K562 (cell line): ENCODE data around the gene ITGA11. TPM values are rescaled to one million over a fixed set of nuclear protein-coding genes. Genes with fewer than 3 reads are reported as not detected.

ENCODE experiments used
- ATAC-seq: fragments of 200-7000 bp; cut with Tn5 transposase; 3 replicates; pipeline ENCODE4 v1.9.1; 2020; ENCODE audit warnings: moderate library complexity
- BruUV-seq: library from RNA; stranded (reverse); fragments of 400-500 nt; replicated peaks from 2 replicates; lab custom pipeline; 2021; lab: Mats Ljungman, UMichigan
- CTCF ChIA-PET: fragments of 300-600 bp; formaldehyde crosslinking; extraction: SDS; loops from one replicate; lab custom pipeline; 2021; ENCODE audit warnings: low intra/inter-chr PET ratio; lab: Yijun Ruan, JAX
- POLR2A ChIA-PET: fragments of 300-600, 350-650 bp; sonication (Branson Sonifier 250); formaldehyde crosslinking; extraction: SDS; loops from one replicate; lab custom pipeline; 2021; ENCODE audit warnings: antibody characterized with exemption, inconsistent platforms; lab: Yijun Ruan, JAX
- DNase-seq, 4 experiments: peaks; one replicate each; pipeline versions ENCODE4 v3.0.0 to v3.0.0-alpha.2; 2011 to 2018; ENCODE audit warnings: low spot score in 3 of 4, mixed read lengths in 3 of 4; ENCODE audit errors: extremely low read depth in 1 of 4
- FAIRE-seq: peaks from 2 replicates; lab custom pipeline; 2011; peaks lifted over from hg19 to GRCh38; lab: Jason Lieb, UNC
- H2AFZ ChIP-seq: 2 replicates; pipeline ENCODE4 v1.6.0; 2011; ENCODE audit warnings: low read depth, low read length, control low read depth, inconsistent platforms
- H3K27ac ChIP-seq: fragments of 200-600 bp; 3 replicates; pipeline ENCODE4 v1.8.0; 2011; ENCODE audit warnings: low read depth, mild to moderate bottlenecking, control low read depth, inconsistent platforms, low read length, moderate library complexity, mixed read lengths; ENCODE audit errors: extremely low read depth
- H3K27me3 ChIP-seq, 2 experiments: fragments of 300-600 bp in 1 of 2; 2 replicates in 1 of 2; 3 replicates in 1 of 2; pipeline versions ENCODE4 v1.6.0 to v1.8.0; 2011; ENCODE audit warnings: inconsistent platforms in 2 of 2, low read length in 2 of 2, mild to moderate bottlenecking in 1 of 2, mixed read lengths in 1 of 2, moderate library complexity in 1 of 2; ENCODE audit not compliant: control insufficient read depth in 2 of 2, insufficient read depth in 2 of 2
- H3K36me3 ChIP-seq: fragments of 300-600 bp; 3 replicates; pipeline ENCODE4 v1.8.0; 2011; ENCODE audit warnings: mild to moderate bottlenecking, low read length, inconsistent platforms; ENCODE audit not compliant: control insufficient read depth, insufficient read depth
- H3K4me1 ChIP-seq, 2 experiments: fragments of 200-600 bp in 1 of 2; replicated peaks in 1 of 2; 2 replicates in 1 of 2; 3 replicates in 1 of 2; pipeline versions ENCODE4 v1.5.1 to v1.8.0; 2011; ENCODE audit warnings: inconsistent platforms in 2 of 2, low read length in 2 of 2, mild to moderate bottlenecking in 1 of 2, mixed read lengths in 1 of 2, moderate library complexity in 1 of 2; ENCODE audit not compliant: control insufficient read depth in 2 of 2, insufficient read depth in 2 of 2
- H3K4me2 ChIP-seq: 2 replicates; pipeline ENCODE4 v1.6.1; 2011; ENCODE audit warnings: low read length, control low read depth, inconsistent platforms, mixed read lengths; ENCODE audit not compliant: insufficient read depth
- H3K4me3 ChIP-seq: fragments of 200-600 bp; sonication (generic), shearing (Covaris generic); 2 replicates; pipeline ENCODE4 v1.5.1; 2016; ENCODE audit warnings: control low read depth, inconsistent platforms
- H3K79me2 ChIP-seq: fragments of 200-600 bp; 3 replicates; pipeline ENCODE4 v1.8.0; 2011; ENCODE audit warnings: low read length, inconsistent platforms; ENCODE audit not compliant: control insufficient read depth, insufficient read depth
- H3K9ac ChIP-seq, 2 experiments: 2 replicates each; pipeline versions ENCODE4 v1.6.0 to v1.6.1; 2011; ENCODE audit warnings: low read depth in 2 of 2, low read length in 2 of 2, control low read depth in 1 of 2, inconsistent platforms in 1 of 2, mild to moderate bottlenecking in 1 of 2, mixed read lengths in 1 of 2; ENCODE audit not compliant: insufficient read depth in 1 of 2
- H3K9me1 ChIP-seq: one replicate; pipeline ENCODE4 v1.6.0; 2011; ENCODE audit warnings: inconsistent platforms, mild to moderate bottlenecking, low read length, moderate library complexity; ENCODE audit not compliant: control insufficient read depth, insufficient read depth
- H3K9me3 ChIP-seq: replicated peaks from 2 replicates; pipeline ENCODE4 v1.5.1; 2011; ENCODE audit warnings: low read depth, low read length, inconsistent platforms; ENCODE audit not compliant: control insufficient read depth, insufficient read depth
- H4K20me1 ChIP-seq: replicated peaks from 2 replicates; pipeline ENCODE4 v1.6.1; 2011; ENCODE audit warnings: low read length, inconsistent platforms, mixed read lengths; ENCODE audit not compliant: control insufficient read depth, insufficient read depth
- ASH1L ChIP-seq: fragments of 450-650 bp; IDR thresholded peaks from 2 replicates; pipeline ENCODE4 v1.6.1; 2018; ENCODE audit warnings: borderline replicate concordance, mild to moderate bottlenecking, low read depth; ENCODE audit not compliant: partially characterized antibody
- CCNT2 ChIP-seq: IDR thresholded peaks from 2 replicates; pipeline ENCODE4 v1.6.1; 2011; ENCODE audit warnings: borderline replicate concordance, low read depth, mild to moderate bottlenecking, moderate library complexity, mixed read lengths, low read length; ENCODE audit not compliant: insufficient read length; ENCODE audit errors: extremely low read depth
- CTBP1 ChIP-seq: fragments of 450-650 bp; IDR thresholded peaks from 2 replicates; pipeline ENCODE4 v1.6.1; 2016; ENCODE audit warnings: borderline replicate concordance
- ERF ChIP-seq: fragments of 450-650 bp; formaldehyde crosslinking; IDR thresholded peaks from 2 replicates; pipeline ENCODE4 v1.4.0; 2020; ENCODE audit warnings: mild to moderate bottlenecking, mixed read lengths
- GABPB1 ChIP-seq: sonication (generic); formaldehyde crosslinking; IDR thresholded peaks from 2 replicates; pipeline ENCODE4 v1.8.0; 2022; ENCODE audit warnings: mild to moderate bottlenecking, missing genetic modification reagents
- HDGF ChIP-seq: fragments of 450-650 bp; IDR thresholded peaks from 2 replicates; pipeline ENCODE4 v1.6.1; 2016
- HEY1 ChIP-seq: fragments of 250-450 bp; sonication (Bioruptor Pico); IDR thresholded peaks from 2 replicates; pipeline ENCODE4 v1.5.0; 2020; ENCODE audit warnings: mild to moderate bottlenecking, moderate library complexity, borderline replicate concordance
- HNRNPL ChIP-seq: fragments of 200-400 bp; formaldehyde crosslinking; IDR thresholded peaks from 2 replicates; pipeline ENCODE4 v1.6.1; 2017; ENCODE audit warnings: low read depth, mild to moderate bottlenecking, low read length
- NONO ChIP-seq, 2 experiments: fragments of 200-400 bp in 1 of 2; fragments of 450-650 bp in 1 of 2; formaldehyde crosslinking in 1 of 2; IDR thresholded peaks; 2 replicates each; pipeline ENCODE4 v1.6.1; 2017; ENCODE audit warnings: low read depth in 2 of 2, mild to moderate bottlenecking in 2 of 2, moderate library complexity in 2 of 2, low read length in 1 of 2
- ZBTB7A ChIP-seq: IDR thresholded peaks from 2 replicates; pipeline ENCODE4 v1.6.1; 2011; ENCODE audit warnings: low read depth, mild to moderate bottlenecking, low read length, moderate library complexity, borderline replicate concordance; ENCODE audit not compliant: control insufficient read depth
- ZNF764 ChIP-seq: fragments of 250-450 bp; sonication (Bioruptor Pico); IDR thresholded peaks from 2 replicates; pipeline ENCODE4 v1.4.0; 2020; ENCODE audit warnings: low read depth, mild to moderate bottlenecking, moderate library complexity
- WGBS: fragments of 100-300 bp; shearing (Covaris generic); methylation state at CpG from one replicate; pipeline ENCODE4 v1.1.6; 2016; ENCODE audit warnings: low coverage, mixed read lengths; ENCODE audit not compliant: insufficient coverage; ENCODE audit errors: missing lambda C conversion rate; 5-methylcytosine and 5-hydroxymethylcytosine counted together
- in situ Hi-C: fragments of 300-500 bp; cut with MboI; formaldehyde crosslinking; loops from 4 replicates; pipeline ENCODE4 v1.15.0; 2018; ENCODE audit warnings: inconsistent platforms, mixed read lengths
- intact Hi-C: fragments of 100-400 bp; cut with micrococcal nuclease; formaldehyde crosslinking; loops from 2 replicates; pipeline ENCODE4 v1.14.2; 2022
- polyA plus RNA-seq, 8 experiments: library from polyadenylated mRNA; depleted of rRNA in 4 of 8; stranded (reverse) in 5 of 8; unstranded in 3 of 8; fragments of >200 nt; fragmentation: Nextera tagmentation in 2 of 8; fragmentation: Illumina TruSeq in 1 of 8; extraction: Ambion mirVana in 2 of 8; extraction: Trizol in 1 of 8; gene quantifications; 2 replicates each; pipeline versions ENCODE4 v1.2.1 to v1.2.3, GENCODE V29; 2011 to 2014; ENCODE audit warnings: inconsistent platforms in 1 of 8, missing spikeins in 1 of 8
- total RNA-seq, 7 experiments: library from RNA; depleted of rRNA in 6 of 7; stranded (reverse); fragments of >200 nt in 6 of 7; fragmentation: Illumina TruSeq in 2 of 7; extraction: Trizol in 2 of 7; gene quantifications; 2 replicates each; pipeline versions ENCODE4 v1.2.1 to v1.2.3, GENCODE V29; 2011 to 2021; ENCODE audit warnings: low replicate concordance in 1 of 7
- TF ChIP-seq, protein P1 (sequence below): sonication (generic); formaldehyde crosslinking; IDR thresholded peaks from 2 replicates; pipeline ENCODE4 v1.8.1; 2022; ENCODE audit warnings: missing genetic modification reagents
- TF ChIP-seq, protein P2 (sequence below): sonication (generic); formaldehyde crosslinking; IDR thresholded peaks from 2 replicates; pipeline ENCODE4 v1.8.0; 2022; ENCODE audit warnings: mild to moderate bottlenecking, missing genetic modification reagents
- TF ChIP-seq, protein P3 (sequence below): fragments of 150-350 bp; conservative IDR thresholded peaks from 2 replicates; pipeline ENCODE4 v1.6.1; 2014; ENCODE audit warnings: low read length
- TF ChIP-seq, protein P4 (sequence below): fragments of 450-650 bp; IDR thresholded peaks from 2 replicates; pipeline ENCODE4 v1.7.1; 2018; ENCODE audit warnings: mild to moderate bottlenecking, low read depth; ENCODE audit not compliant: partially characterized antibody

ITGA11 gene
- total and polyA plus RNA-seq, 9 of the 15 experiments (the other 6 are each of a cell fraction or from before 2014, with no cell fraction given) = 0.01 TPM; not detected in 8

DNA sequence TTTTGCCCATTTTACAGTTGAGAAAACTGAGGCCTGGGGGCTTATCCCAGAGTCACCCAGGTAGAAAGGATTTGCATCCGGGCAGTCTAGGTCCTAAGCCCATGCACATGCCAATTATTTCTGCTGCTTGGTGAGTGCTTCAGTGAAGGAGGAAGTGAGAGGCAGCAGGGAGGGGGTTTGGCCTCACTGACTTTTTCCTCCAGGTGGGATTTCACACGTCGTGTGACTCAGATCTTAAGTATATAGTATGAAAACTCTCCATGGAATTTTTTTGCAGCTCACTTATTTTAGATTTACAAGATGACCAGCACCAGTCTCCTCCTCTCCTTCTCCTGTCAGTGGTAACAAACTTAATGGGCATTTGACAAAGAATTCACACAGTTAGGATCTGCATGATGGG is 4.6 kb downstream of the ITGA11 start:
- H3K4me2 ChIP-seq = no peak overlapping the region
- POLR2A ChIA-PET = no interaction called here
- peaks cover 16 to 45% of the 10 kb centered on the region in 2 experiments; a peak in 4 of 5 replicates for H3K27me3 ChIP-seq
- no peaks in the 10 kb centered on the region for H3K9me1 ChIP-seq
- no peak for ATAC-seq
- H3K9ac ChIP-seq = no peak overlapping the region
- H2AFZ ChIP-seq = no peak overlapping the region
- BruUV-seq = no TSS peak
- CTCF ChIA-PET = no interaction called here
- no peaks in the 10 kb centered on the region for H4K20me1 ChIP-seq
- no peak for FAIRE-seq
- H3K36me3 ChIP-seq = no peaks in the 10 kb centered on the region
- H3K4me1 ChIP-seq = peaks cover 0 to 15% of the 10 kb centered on the region in 2 experiments; a peak in 2 of 5 replicates
- in situ Hi-C loops = no loop called here
- H3K9me3 ChIP-seq = no peaks in the 10 kb centered on the region
- intact Hi-C loops = no loop called here
- DNase-seq = no peak
- no peak overlapping the region for H3K27ac ChIP-seq
- no peak overlapping the region for H3K4me3 ChIP-seq
- 0% methylated on average over 3 of the region's 3 CpGs for WGBS
- no peaks in the 10 kb centered on the region for H3K79me2 ChIP-seq
- TF ChIP-seq HNRNPL (no peak), ZBTB7A (no peak), HDGF (no peak), GABPB1 (CRISPR knock-in tag) (no peak), ZNF764 (no peak), ERF (CRISPR knock-in tag) (no peak), ASH1L (no peak), CTBP1 (no peak), CCNT2 (no peak), NONO (IDR thresholded peaks at IDR 0.05; ENCODE audit: low read depth in 2 of 2, low read length in 1 of 2) (no peak), HEY1 (CRISPR knock-in tag) (no peak)
- TF ChIP-seq, protein P1, sequence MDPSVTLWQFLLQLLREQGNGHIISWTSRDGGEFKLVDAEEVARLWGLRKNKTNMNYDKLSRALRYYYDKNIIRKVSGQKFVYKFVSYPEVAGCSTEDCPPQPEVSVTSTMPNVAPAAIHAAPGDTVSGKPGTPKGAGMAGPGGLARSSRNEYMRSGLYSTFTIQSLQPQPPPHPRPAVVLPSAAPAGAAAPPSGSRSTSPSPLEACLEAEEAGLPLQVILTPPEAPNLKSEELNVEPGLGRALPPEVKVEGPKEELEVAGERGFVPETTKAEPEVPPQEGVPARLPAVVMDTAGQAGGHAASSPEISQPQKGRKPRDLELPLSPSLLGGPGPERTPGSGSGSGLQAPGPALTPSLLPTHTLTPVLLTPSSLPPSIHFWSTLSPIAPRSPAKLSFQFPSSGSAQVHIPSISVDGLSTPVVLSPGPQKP (CRISPR knock-in tag) = no peak
- TF ChIP-seq, protein P2, sequence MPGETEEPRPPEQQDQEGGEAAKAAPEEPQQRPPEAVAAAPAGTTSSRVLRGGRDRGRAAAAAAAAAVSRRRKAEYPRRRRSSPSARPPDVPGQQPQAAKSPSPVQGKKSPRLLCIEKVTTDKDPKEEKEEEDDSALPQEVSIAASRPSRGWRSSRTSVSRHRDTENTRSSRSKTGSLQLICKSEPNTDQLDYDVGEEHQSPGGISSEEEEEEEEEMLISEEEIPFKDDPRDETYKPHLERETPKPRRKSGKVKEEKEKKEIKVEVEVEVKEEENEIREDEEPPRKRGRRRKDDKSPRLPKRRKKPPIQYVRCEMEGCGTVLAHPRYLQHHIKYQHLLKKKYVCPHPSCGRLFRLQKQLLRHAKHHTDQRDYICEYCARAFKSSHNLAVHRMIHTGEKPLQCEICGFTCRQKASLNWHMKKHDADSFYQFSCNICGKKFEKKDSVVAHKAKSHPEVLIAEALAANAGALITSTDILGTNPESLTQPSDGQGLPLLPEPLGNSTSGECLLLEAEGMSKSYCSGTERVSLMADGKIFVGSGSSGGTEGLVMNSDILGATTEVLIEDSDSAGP = no peak
- TF ChIP-seq, protein P3, sequence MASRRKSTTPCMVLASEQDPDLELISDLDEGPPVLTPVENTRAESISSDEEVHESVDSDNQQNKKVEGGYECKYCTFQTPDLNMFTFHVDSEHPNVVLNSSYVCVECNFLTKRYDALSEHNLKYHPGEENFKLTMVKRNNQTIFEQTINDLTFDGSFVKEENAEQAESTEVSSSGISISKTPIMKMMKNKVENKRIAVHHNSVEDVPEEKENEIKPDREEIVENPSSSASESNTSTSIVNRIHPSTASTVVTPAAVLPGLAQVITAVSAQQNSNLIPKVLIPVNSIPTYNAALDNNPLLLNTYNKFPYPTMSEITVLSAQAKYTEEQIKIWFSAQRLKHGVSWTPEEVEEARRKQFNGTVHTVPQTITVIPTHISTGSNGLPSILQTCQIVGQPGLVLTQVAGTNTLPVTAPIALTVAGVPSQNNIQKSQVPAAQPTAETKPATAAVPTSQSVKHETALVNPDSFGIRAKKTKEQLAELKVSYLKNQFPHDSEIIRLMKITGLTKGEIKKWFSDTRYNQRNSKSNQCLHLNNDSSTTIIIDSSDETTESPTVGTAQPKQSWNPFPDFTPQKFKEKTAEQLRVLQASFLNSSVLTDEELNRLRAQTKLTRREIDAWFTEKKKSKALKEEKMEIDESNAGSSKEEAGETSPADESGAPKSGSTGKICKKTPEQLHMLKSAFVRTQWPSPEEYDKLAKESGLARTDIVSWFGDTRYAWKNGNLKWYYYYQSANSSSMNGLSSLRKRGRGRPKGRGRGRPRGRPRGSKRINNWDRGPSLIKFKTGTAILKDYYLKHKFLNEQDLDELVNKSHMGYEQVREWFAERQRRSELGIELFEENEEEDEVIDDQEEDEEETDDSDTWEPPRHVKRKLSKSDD = no peak
- TF ChIP-seq, protein P4, sequence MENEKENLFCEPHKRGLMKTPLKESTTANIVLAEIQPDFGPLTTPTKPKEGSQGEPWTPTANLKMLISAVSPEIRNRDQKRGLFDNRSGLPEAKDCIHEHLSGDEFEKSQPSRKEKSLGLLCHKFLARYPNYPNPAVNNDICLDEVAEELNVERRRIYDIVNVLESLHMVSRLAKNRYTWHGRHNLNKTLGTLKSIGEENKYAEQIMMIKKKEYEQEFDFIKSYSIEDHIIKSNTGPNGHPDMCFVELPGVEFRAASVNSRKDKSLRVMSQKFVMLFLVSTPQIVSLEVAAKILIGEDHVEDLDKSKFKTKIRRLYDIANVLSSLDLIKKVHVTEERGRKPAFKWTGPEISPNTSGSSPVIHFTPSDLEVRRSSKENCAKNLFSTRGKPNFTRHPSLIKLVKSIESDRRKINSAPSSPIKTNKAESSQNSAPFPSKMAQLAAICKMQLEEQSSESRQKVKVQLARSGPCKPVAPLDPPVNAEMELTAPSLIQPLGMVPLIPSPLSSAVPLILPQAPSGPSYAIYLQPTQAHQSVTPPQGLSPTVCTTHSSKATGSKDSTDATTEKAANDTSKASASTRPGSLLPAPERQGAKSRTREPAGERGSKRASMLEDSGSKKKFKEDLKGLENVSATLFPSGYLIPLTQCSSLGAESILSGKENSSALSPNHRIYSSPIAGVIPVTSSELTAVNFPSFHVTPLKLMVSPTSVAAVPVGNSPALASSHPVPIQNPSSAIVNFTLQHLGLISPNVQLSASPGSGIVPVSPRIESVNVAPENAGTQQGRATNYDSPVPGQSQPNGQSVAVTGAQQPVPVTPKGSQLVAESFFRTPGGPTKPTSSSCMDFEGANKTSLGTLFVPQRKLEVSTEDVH = no peak
